Type B pancreatic cell (in vitro differentiated cells): Measurements from ENCODE around the gene DOP1B. TPM values are rescaled to one million over a fixed set of nuclear protein-coding genes. Genes with fewer than 3 reads are reported as not detected.

Experiments used
- DNase-seq: peaks from one replicate; pipeline ENCODE4 v3.0.0; 2021; ENCODE audit warnings: mixed read lengths; ENCODE audit not compliant: unreplicated experiment; ENCODE audit errors: extremely low spot score
- H3K27ac Mint-ChIP-seq: 2 replicates; pipeline ENCODE4 v1.8.0; 2021; ENCODE audit warnings: mild to moderate bottlenecking, mixed read lengths
- H3K27me3 Mint-ChIP-seq: 2 replicates; pipeline ENCODE4 v1.8.0; 2021; ENCODE audit warnings: mixed read lengths
- H3K36me3 Mint-ChIP-seq: 2 replicates; pipeline ENCODE4 v1.8.0; 2021; ENCODE audit warnings: mixed read lengths
- H3K4me1 Mint-ChIP-seq: one replicate; pipeline ENCODE4 v1.8.0; 2021; ENCODE audit warnings: mixed read lengths; ENCODE audit not compliant: unreplicated experiment
- H3K4me3 Mint-ChIP-seq: 2 replicates; pipeline ENCODE4 v1.8.0; 2021; ENCODE audit warnings: mild to moderate bottlenecking, mixed read lengths
- H3K9me3 Mint-ChIP-seq: 2 replicates; pipeline ENCODE4 v1.8.0; 2021; ENCODE audit warnings: mixed read lengths
- CTCF ChIP-seq: fragments of 200-600 bp; sonication (generic); conservative IDR thresholded peaks from 2 replicates; pipeline ENCODE4 v1.5.0; 2021; ENCODE audit warnings: antibody characterized with exemption, mild to moderate bottlenecking
- total RNA-seq: library from RNA; stranded (reverse); gene quantifications from 2 replicates; pipeline ENCODE4 v1.2.1, GENCODE V29; 2021; ENCODE audit warnings: low replicate concordance

Gene DOP1B
- total RNA-seq, 1 donor from 2014 or later, result 26.5 TPM

GRCh38 chr21:36156339-36156814 is 247 bp upstream of the DOP1B start:
- Mint-ChIP-seq H3K27ac (peak overlapping the region; percentile 87), H3K4me1 (peaks cover 14% of the 10 kb centered on the region), H3K27me3 (peaks cover 14% of the 10 kb centered on the region), H3K36me3 (no peaks in the 10 kb centered on the region), H3K4me3 (peak overlapping the region; percentile 86), H3K9me3 (no peaks in the 10 kb centered on the region)
- peak; percentile 100 for DNase-seq
- no peak for TF ChIP-seq CTCF

GRCh38 chr21:36159356-36159921 is 2.8 kb downstream of the DOP1B start:
- H3K36me3 Mint-ChIP-seq, result no peaks in the 10 kb centered on the region
- H3K27me3 Mint-ChIP-seq, result peaks cover 14% of the 10 kb centered on the region
- no peak for TF ChIP-seq CTCF
- DNase-seq, result no peak
- peak overlapping the region; percentile 46 for H3K27ac Mint-ChIP-seq
- peaks cover 19% of the 10 kb centered on the region for H3K4me1 Mint-ChIP-seq
- no peaks in the 10 kb centered on the region for H3K9me3 Mint-ChIP-seq
- H3K4me3 Mint-ChIP-seq, result peak overlapping the region; percentile 67

GRCh38 chr21:36160850-36161178 is 4.2 kb downstream of the DOP1B start:
- H3K27ac Mint-ChIP-seq, result no peak overlapping the region
- no peak overlapping the region for H3K4me3 Mint-ChIP-seq
- peaks cover 5% of the 10 kb centered on the region for H3K27me3 Mint-ChIP-seq
- H3K4me1 Mint-ChIP-seq, result peaks cover 22% of the 10 kb centered on the region
- no peaks in the 10 kb centered on the region for H3K9me3 Mint-ChIP-seq
- no peaks in the 10 kb centered on the region for H3K36me3 Mint-ChIP-seq
- no peak for TF ChIP-seq CTCF
- no peak for DNase-seq

- no peaks in the 10 kb centered on the region for H3K9me3 Mint-ChIP-seq
- H3K27me3 Mint-ChIP-seq, result peaks cover 4% of the 10 kb centered on the region
- H3K4me3 Mint-ChIP-seq, result no peak overlapping the region
- TF ChIP-seq CTCF, result no peak
- DNase-seq, result no peak
- H3K27ac Mint-ChIP-seq, result no peak overlapping the region
- H3K36me3 Mint-ChIP-seq, result no peaks in the 10 kb centered on the region
- H3K4me1 Mint-ChIP-seq, result peaks cover 28% of the 10 kb centered on the region
These were observed 6.0 kb downstream of the DOP1B start for GRCh38 chr21:36162631-36163030.

- no peaks in the 10 kb centered on the region for H3K9me3 Mint-ChIP-seq
- TF ChIP-seq CTCF, result no peak
- H3K27me3 Mint-ChIP-seq, result no peaks in the 10 kb centered on the region
- no peaks in the 10 kb centered on the region for H3K36me3 Mint-ChIP-seq
- DNase-seq, result no peak
- H3K4me3 Mint-ChIP-seq, result peak overlapping the region; percentile 5
- H3K4me1 Mint-ChIP-seq, result peaks cover 21% of the 10 kb centered on the region
- no peak overlapping the region for H3K27ac Mint-ChIP-seq
These were observed 7.4 kb downstream of the DOP1B start for GRCh38 chr21:36163750-36164741.
